ENCODE results near the gene IQGAP1. TPM values are rescaled to one million over a fixed set of nuclear protein-coding genes. Genes with fewer than 3 reads are reported as not detected.

IQGAP1 gene
- total RNA-seq, 1 experiment from 2014 or later: 100 TPM

- peaks cover 3% of the 10 kb centered on the region; the same call in 1 of the 2 replicates for H3K36me3 ChIP-seq
Observed at GRCh38 chr15:90423801-90424319, 35.8 kb downstream of the IQGAP1 start.

GRCh38 chr15:90425726-90426346 lies 37.8 kb downstream of the IQGAP1 start:
- Histone ChIP-seq H3K27me3 (no peaks in the 10 kb centered on the region), H3K4me3 (no peak overlapping the region), H3K36me3 (peaks cover 8% of the 10 kb centered on the region; the same call in 1 of the 2 replicates), H3K9me3 (replicated peaks) (no peaks in the 10 kb centered on the region), H3K27ac (no peak overlapping the region), H3K4me1 (no peaks in the 10 kb centered on the region)
- no peak for DNase-seq

More at GRCh38 chr15:90423801-90424319, 35.8 kb downstream of the IQGAP1 start:
- no peak for DNase-seq
- Histone ChIP-seq H3K9me3 (replicated peaks) (no peaks in the 10 kb centered on the region), H3K27ac (no peak overlapping the region), H3K4me1 (peaks cover 13% of the 10 kb centered on the region), H3K4me3 (no peak overlapping the region), H3K27me3 (no peaks in the 10 kb centered on the region)

- H3K36me3 ChIP-seq: peaks cover 8% of the 10 kb centered on the region; the same call in 1 of the 2 replicates
- no peak overlapping the region for H3K27ac ChIP-seq
- H3K4me3 ChIP-seq: no peak overlapping the region
- no peaks in the 10 kb centered on the region for H3K4me1 ChIP-seq
- no peaks in the 10 kb centered on the region for H3K27me3 ChIP-seq
- no peak for DNase-seq
- no peaks in the 10 kb centered on the region for H3K9me3 ChIP-seq (replicated peaks)
Observed at GRCh38 chr15:90427185-90427584, 39.1 kb downstream of the IQGAP1 start.

GRCh38 chr15:90432253-90432652 lies 44.2 kb downstream of the IQGAP1 start:
- no peaks in the 10 kb centered on the region for H3K27me3 ChIP-seq
- H3K4me3 ChIP-seq: no peak overlapping the region
- peaks cover 11% of the 10 kb centered on the region; the same call in 1 of the 2 replicates for H3K36me3 ChIP-seq
- no peaks in the 10 kb centered on the region for H3K4me1 ChIP-seq
- H3K27ac ChIP-seq: no peak overlapping the region
- DNase-seq: no peak
- no peaks in the 10 kb centered on the region for H3K9me3 ChIP-seq (replicated peaks)

GRCh38 chr15:90435652-90436337 lies 47.8 kb downstream of the IQGAP1 start:
- H3K27me3 ChIP-seq: no peaks in the 10 kb centered on the region
- H3K9me3 ChIP-seq (replicated peaks): no peaks in the 10 kb centered on the region
- DNase-seq: no peak
- H3K27ac ChIP-seq: no peak overlapping the region
- no peak overlapping the region for H3K4me3 ChIP-seq
- H3K4me1 ChIP-seq: no peaks in the 10 kb centered on the region
- H3K36me3 ChIP-seq: peaks cover 11% of the 10 kb centered on the region

GRCh38 chr15:90436952-90437351 lies 48.9 kb downstream of the IQGAP1 start:
- H3K27ac ChIP-seq: no peak overlapping the region
- no peak overlapping the region for H3K4me3 ChIP-seq
- peaks cover 21% of the 10 kb centered on the region for H3K36me3 ChIP-seq
- H3K27me3 ChIP-seq: no peaks in the 10 kb centered on the region
- H3K9me3 ChIP-seq (replicated peaks): no peaks in the 10 kb centered on the region
- H3K4me1 ChIP-seq: no peaks in the 10 kb centered on the region
- DNase-seq: no peak

GRCh38 chr15:90437516-90437915 lies 49.5 kb downstream of the IQGAP1 start:
- Histone ChIP-seq H3K27ac (no peak overlapping the region), H3K9me3 (replicated peaks) (no peaks in the 10 kb centered on the region), H3K27me3 (no peaks in the 10 kb centered on the region), H3K4me3 (no peak overlapping the region), H3K4me1 (no peaks in the 10 kb centered on the region), H3K36me3 (peaks cover 22% of the 10 kb centered on the region)
- no peak for DNase-seq

GRCh38 chr15:90439946-90440345 lies 51.9 kb downstream of the IQGAP1 start:
- H3K27me3 ChIP-seq: no peaks in the 10 kb centered on the region
- H3K27ac ChIP-seq: no peak overlapping the region
- H3K4me1 ChIP-seq: no peaks in the 10 kb centered on the region
- peaks cover 30% of the 10 kb centered on the region for H3K36me3 ChIP-seq
- H3K9me3 ChIP-seq (replicated peaks): no peaks in the 10 kb centered on the region
- DNase-seq: no peak
- no peak overlapping the region for H3K4me3 ChIP-seq

GRCh38 chr15:90441027-90441426 lies 53.0 kb downstream of the IQGAP1 start:
- no peaks in the 10 kb centered on the region for H3K9me3 ChIP-seq (replicated peaks)
- no peak overlapping the region for H3K4me3 ChIP-seq
- no peak overlapping the region for H3K27ac ChIP-seq
- no peaks in the 10 kb centered on the region for H3K27me3 ChIP-seq
- DNase-seq: no peak
- peaks cover 30% of the 10 kb centered on the region for H3K36me3 ChIP-seq
- H3K4me1 ChIP-seq: no peaks in the 10 kb centered on the region

GRCh38 chr15:90442423-90442822 lies 54.4 kb downstream of the IQGAP1 start:
- H3K36me3 ChIP-seq: peaks cover 30% of the 10 kb centered on the region
- H3K4me1 ChIP-seq: no peaks in the 10 kb centered on the region
- no peaks in the 10 kb centered on the region for H3K9me3 ChIP-seq (replicated peaks)
- no peak overlapping the region for H3K27ac ChIP-seq
- no peak overlapping the region for H3K4me3 ChIP-seq
- no peak for DNase-seq
- H3K27me3 ChIP-seq: no peaks in the 10 kb centered on the region

GRCh38 chr15:90449206-90449735 lies 61.2 kb downstream of the IQGAP1 start:
- H3K4me3 ChIP-seq: no peak overlapping the region
- H3K27me3 ChIP-seq: no peaks in the 10 kb centered on the region
- no peak overlapping the region for H3K27ac ChIP-seq
- no peak for DNase-seq
- H3K9me3 ChIP-seq (replicated peaks): no peaks in the 10 kb centered on the region
- H3K4me1 ChIP-seq: peaks cover 6% of the 10 kb centered on the region
- peaks cover 33% of the 10 kb centered on the region for H3K36me3 ChIP-seq

GRCh38 chr15:90451053-90451850 lies 63.2 kb downstream of the IQGAP1 start:
- peaks cover 6% of the 10 kb centered on the region for H3K4me1 ChIP-seq
- no peak overlapping the region for H3K4me3 ChIP-seq
- H3K27me3 ChIP-seq: no peaks in the 10 kb centered on the region
- H3K36me3 ChIP-seq: peaks cover 40% of the 10 kb centered on the region
- H3K9me3 ChIP-seq (replicated peaks): no peaks in the 10 kb centered on the region
- peak; percentile 30 to 62 for DNase-seq
- H3K27ac ChIP-seq: no peak overlapping the region

GRCh38 chr15:90456236-90456635 lies 68.2 kb downstream of the IQGAP1 start:
- Histone ChIP-seq H3K27me3 (no peaks in the 10 kb centered on the region), H3K4me3 (no peak overlapping the region), H3K27ac (no peak overlapping the region), H3K9me3 (replicated peaks) (no peaks in the 10 kb centered on the region), H3K4me1 (peaks cover 2% of the 10 kb centered on the region), H3K36me3 (peaks cover 48% of the 10 kb centered on the region)
- DNase-seq: no peak

GRCh38 chr15:90458061-90458460 lies 70.0 kb downstream of the IQGAP1 start:
- Histone ChIP-seq H3K9me3 (replicated peaks) (no peaks in the 10 kb centered on the region), H3K27ac (no peak overlapping the region), H3K36me3 (peaks cover 43% of the 10 kb centered on the region), H3K4me1 (no peaks in the 10 kb centered on the region), H3K4me3 (no peak overlapping the region), H3K27me3 (no peaks in the 10 kb centered on the region)
- no peak for DNase-seq

GRCh38 chr15:90459368-90459767 lies 71.3 kb downstream of the IQGAP1 start:
- Histone ChIP-seq H3K36me3 (peaks cover 38% of the 10 kb centered on the region), H3K4me1 (0 out of 2 replicates have a peak, but pooled peaks cover 4% of the 10 kb centered on the region), H3K4me3 (no peak overlapping the region), H3K27me3 (no peaks in the 10 kb centered on the region), H3K27ac (no peak overlapping the region), H3K9me3 (replicated peaks) (no peaks in the 10 kb centered on the region)
- no peak for DNase-seq

Measured in SJCRH30 (cell line).